ENCODE results near the gene CELSR1. TPM values are rescaled to one million over a fixed set of nuclear protein-coding genes. Genes with fewer than 3 reads are reported as not detected.

Gene CELSR1
- total RNA-seq, 2 experiments from 2014 or later: 0.04 to 0.14 TPM

DNA sequence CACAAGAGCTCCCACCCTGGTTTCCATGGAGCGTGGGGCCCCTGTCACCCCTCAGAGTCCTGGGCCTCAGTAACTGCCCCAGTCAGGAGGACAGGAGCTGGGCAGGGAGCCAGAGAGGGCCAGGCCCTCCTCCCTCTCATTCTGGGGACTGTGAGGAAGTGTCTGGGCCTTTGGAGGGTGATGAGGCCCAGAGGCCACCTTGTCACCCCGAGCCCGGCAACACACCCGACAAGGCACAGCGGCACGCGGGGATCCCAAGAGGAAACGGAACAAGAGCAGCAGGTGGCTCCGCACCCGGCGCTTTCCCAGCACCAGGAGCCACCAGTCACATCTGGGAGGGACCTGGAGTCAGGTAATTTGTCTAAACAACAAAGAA lies 72.1 kb downstream of the CELSR1 start:
- no peak for DNase-seq
- Mint-ChIP-seq H3K4me1 (peaks cover 4% of the 10 kb centered on the region), H3K4me3 (no peak overlapping the region), H3K27ac (no peak overlapping the region), H3K27me3 (peaks cover 8% of the 10 kb centered on the region), H3K9me3 (no peaks in the 10 kb centered on the region), H3K36me3 (no peaks in the 10 kb centered on the region)

- no peaks in the 10 kb centered on the region for H3K9me3 Mint-ChIP-seq
- H3K4me3 Mint-ChIP-seq: no peak overlapping the region
- peaks cover 8% of the 10 kb centered on the region for H3K27me3 Mint-ChIP-seq
- DNase-seq: no peak
- H3K4me1 Mint-ChIP-seq: peaks cover 4% of the 10 kb centered on the region
- H3K27ac Mint-ChIP-seq: no peak overlapping the region
- H3K36me3 Mint-ChIP-seq: no peaks in the 10 kb centered on the region
Observed at GRCh38 chr22:46464701-46465344, 72.6 kb downstream of the CELSR1 start.

DNA sequence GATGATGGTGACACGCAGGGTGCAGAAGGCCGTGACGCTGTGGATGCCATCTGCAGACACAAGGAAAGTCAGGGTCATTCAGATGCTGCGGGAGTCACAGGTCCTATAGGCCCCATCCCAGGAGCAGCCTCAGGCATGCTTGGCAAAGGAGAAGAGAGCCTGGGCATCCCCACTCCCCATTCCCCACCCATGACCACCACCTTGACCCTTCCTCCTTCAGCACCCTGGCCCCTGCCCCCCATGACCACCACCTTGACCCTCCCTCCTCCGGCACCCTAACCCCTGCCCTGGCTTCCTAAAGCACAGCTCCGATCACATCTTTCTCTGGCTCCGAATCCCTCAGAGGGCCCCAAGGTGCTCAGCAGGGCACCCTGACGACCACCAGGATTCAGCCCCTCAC lies 73.1 kb downstream of the CELSR1 start:
- H3K27me3 Mint-ChIP-seq: peaks cover 8% of the 10 kb centered on the region
- H3K27ac Mint-ChIP-seq: no peak overlapping the region
- no peaks in the 10 kb centered on the region for H3K9me3 Mint-ChIP-seq
- peaks cover 4% of the 10 kb centered on the region for H3K4me1 Mint-ChIP-seq
- no peaks in the 10 kb centered on the region for H3K36me3 Mint-ChIP-seq
- H3K4me3 Mint-ChIP-seq: no peak overlapping the region
- DNase-seq: no peak

DNA sequence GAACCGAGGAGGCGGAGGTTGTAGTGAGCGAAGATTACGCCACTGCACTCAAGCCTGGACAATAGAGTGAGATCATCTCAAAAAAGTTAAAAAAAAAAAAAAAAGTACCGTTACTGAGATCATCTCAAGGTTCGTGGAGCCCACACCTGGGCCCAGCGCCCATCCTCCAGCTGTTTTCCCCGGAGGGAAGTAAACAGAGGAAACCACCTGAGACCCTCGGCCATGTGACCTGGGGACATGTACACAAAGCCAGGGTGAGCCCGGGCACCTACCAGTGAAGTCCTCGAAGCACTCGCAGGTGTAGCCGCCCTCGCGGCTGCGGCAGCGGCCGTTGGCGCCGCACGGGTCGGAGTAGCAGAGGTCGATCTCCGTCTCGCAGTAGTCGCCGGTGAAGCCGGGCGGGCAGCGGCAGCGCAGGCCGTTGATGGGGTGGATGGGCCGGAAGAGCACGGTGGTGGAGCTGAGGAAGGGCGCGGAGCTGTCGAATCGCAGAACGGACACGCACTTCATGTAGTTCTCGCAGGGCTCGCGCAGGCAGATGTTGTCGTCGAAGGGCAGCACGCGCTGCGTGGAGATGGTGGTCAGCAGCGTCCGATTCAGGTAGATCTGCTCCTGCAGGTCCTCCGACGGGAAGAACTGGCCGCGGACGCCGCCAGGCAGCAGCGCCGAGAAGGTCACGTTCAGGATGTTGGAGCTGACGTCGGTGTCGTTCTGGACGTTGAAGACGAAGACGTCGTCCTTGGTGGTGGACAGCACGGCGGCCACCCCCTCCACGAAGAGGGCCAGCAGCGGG lies 73.8 kb downstream of the CELSR1 start:
- Mint-ChIP-seq H3K36me3 (no peaks in the 10 kb centered on the region), H3K9me3 (no peaks in the 10 kb centered on the region), H3K27me3 (peaks cover 8% of the 10 kb centered on the region), H3K4me1 (peaks cover 4% of the 10 kb centered on the region), H3K4me3 (no peak overlapping the region), H3K27ac (no peak overlapping the region)
- DNase-seq: no peak

DNA sequence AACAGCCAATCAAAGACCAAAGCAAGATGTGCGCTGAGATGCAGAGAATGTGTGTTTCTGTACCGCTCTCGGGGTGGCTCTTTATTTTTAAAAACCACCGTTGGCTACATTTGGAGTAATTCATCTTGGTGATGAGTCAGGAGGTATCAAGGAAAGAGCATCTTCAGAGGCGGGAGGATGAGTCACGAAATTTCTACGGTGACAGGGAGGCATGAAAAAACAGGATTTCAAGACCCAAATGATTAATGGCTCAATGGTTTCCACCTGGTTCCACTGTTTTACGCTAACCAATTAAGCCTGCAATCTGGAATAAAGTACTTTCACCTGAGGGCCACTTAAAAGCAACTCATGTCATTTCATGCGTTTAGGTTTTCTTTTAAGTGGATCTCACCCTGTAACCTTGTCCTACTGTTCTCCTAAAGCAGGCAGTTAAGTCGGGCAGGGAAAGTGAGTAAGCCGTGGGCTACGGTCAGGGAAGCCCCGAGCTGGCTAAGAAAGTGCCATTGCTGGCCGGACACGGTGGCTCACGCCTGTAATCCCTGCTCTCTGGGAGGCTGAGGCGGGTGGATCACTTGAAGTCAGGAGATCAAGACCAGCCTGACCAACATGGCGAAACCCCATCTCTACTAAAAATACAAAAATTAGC lies 74.6 kb downstream of the CELSR1 start:
- Mint-ChIP-seq H3K27ac (no peak overlapping the region), H3K4me1 (peaks cover 4% of the 10 kb centered on the region), H3K9me3 (no peaks in the 10 kb centered on the region), H3K4me3 (no peak overlapping the region), H3K36me3 (no peaks in the 10 kb centered on the region), H3K27me3 (peaks cover 8% of the 10 kb centered on the region)
- DNase-seq: no peak

DNA sequence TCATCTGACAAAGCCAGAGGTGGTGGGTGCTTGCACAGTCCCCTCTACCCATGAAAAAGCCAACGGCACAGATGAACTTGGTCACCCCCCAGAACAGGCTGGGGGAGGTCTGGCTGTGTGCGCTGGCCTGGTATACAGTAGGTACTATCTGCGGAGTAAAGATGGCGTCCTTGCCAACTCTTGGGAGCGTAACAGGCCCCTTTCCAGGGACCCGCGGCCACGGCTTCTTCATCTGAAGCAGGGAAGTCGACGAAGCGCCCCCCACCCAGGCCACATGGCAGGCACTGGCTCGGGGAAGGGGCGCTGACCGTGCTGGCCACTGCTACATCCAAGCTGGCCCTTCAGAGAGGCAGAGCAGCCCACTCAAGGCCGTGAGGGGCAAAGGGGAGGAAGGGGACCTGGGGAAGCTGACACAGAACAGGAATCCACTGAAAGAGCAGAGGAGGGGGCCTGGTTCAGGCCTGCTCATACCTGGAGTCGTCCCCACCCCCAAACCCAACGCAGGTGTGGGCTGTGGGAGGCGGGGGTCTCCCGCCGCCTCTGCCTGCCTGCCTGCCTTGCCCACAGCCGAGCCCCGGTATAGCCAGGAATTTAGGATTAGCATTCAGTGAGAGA lies 75.7 kb downstream of the CELSR1 start:
- Mint-ChIP-seq H3K27me3 (peaks cover 8% of the 10 kb centered on the region), H3K36me3 (no peaks in the 10 kb centered on the region), H3K9me3 (no peaks in the 10 kb centered on the region), H3K27ac (no peak overlapping the region), H3K4me3 (no peak overlapping the region), H3K4me1 (peaks cover 4% of the 10 kb centered on the region)
- no peak for DNase-seq

DNA sequence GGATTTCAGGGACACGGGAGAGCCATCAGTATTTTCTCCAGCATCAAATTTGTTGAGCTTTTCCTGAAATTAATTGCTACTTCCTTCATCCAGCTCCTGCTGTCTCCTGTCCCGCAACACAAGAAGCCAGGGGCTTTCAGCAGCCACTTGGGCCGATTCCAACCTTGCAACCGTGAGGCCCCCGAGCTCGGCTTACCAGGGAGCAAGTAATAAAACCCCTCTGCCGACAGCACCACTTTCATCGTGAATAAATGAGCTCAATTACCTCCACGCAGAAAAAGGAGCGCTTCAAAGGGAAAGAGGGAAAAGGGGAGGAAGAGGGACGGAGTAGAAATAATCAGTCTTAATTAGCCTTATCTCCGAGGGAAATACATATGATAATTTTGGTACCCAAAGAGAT lies 76.6 kb downstream of the CELSR1 start:
- Mint-ChIP-seq H3K4me3 (no peak overlapping the region), H3K27ac (no peak overlapping the region), H3K4me1 (peaks cover 4% of the 10 kb centered on the region), H3K27me3 (peaks cover 8% of the 10 kb centered on the region), H3K36me3 (no peaks in the 10 kb centered on the region), H3K9me3 (no peaks in the 10 kb centered on the region)
- DNase-seq: no peak

DNA sequence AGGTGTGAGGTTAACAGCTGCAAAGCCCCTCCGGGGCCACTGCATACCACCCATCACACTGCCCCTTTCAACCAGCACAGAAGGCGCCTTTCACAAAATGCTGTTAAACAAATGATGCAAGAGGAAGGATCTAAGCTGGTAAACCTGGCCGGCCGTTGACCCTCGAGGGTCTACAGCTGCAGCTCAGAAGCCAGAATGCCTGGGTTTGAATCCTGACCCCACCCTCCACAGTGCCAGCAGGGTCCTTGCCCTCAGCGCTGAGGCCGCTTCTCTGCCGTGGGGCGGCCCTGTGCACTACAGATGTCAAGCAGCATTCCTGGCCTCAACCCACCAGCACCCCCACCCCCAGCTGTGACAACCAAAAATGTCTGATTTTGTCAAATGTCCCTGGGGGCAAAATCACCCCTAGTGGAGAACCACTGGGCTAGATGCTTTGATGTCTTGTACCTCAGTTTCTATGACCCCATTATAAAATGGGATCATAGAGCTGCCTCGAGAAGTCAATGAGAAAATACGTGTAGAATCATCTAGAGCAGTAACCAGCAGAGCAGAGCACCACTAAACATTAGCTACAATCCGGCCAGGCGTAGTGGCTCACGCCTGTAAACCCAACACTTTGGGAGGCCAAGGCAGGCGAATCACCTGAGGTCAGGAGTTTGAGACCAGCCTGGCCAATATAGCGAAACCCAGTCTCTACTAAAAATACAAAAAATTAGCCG lies 77.9 kb downstream of the CELSR1 start:
- DNase-seq: no peak
- peaks cover 4% of the 10 kb centered on the region for H3K4me1 Mint-ChIP-seq
- no peaks in the 10 kb centered on the region for H3K9me3 Mint-ChIP-seq
- H3K27ac Mint-ChIP-seq: no peak overlapping the region
- H3K36me3 Mint-ChIP-seq: no peaks in the 10 kb centered on the region
- peaks cover 8% of the 10 kb centered on the region for H3K27me3 Mint-ChIP-seq
- H3K4me3 Mint-ChIP-seq: no peak overlapping the region

GRCh38 chr22:46458525-46458924 lies 78.9 kb downstream of the CELSR1 start:
- H3K4me3 Mint-ChIP-seq: no peak overlapping the region
- peaks cover 8% of the 10 kb centered on the region for H3K27me3 Mint-ChIP-seq
- peaks cover 4% of the 10 kb centered on the region for H3K4me1 Mint-ChIP-seq
- H3K9me3 Mint-ChIP-seq: no peaks in the 10 kb centered on the region
- no peak overlapping the region for H3K27ac Mint-ChIP-seq
- DNase-seq: no peak
- no peaks in the 10 kb centered on the region for H3K36me3 Mint-ChIP-seq

DNA sequence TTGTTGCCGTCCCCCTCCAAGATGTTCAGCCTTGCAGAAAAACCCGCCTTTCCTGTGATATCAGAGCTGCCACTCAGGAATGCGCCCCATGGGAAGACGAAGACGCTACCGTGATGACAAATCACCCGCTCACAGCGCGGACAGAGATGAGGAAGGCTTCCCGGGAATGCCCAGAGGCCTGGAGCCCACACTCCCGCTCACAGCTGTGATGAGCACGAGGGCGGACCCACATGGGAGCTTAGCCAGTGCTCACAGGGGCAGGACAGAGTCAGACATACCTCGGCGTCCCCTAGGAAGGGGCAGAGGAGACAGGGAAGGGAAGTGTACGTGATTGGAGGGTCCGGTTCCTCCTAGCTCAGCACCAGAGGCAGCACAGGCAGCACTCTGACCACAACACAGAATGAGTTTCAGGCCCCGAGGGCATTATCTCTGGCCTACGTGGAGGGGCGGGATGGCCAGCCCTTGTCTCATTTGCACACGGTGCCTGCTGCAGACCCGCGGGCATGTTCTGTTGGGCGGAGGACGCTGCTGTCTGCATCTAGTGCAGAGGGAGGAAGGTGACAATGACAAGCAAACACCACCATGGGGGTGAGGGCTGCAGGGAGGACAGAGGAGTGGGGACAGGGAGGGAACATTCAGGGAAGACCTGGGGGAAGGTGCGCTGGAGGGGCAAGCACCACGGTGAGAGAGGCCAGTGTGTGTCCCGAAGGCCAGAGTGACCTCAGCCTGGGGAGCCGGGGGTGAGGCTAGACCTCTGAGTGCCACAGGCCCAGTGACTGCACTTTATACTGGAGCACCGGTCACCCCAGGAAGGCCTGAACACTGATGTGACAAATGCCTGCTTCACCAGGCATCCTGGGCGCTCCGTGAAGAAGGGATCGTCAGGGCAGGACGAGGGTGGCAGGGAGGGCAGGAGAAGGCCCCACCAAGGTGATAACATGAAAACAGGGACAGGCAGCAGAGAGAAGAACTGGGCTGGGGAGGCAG lies 79.6 kb downstream of the CELSR1 start:
- DNase-seq: no peak
- Mint-ChIP-seq H3K4me1 (peaks cover 4% of the 10 kb centered on the region), H3K27me3 (peaks cover 4% of the 10 kb centered on the region), H3K9me3 (no peaks in the 10 kb centered on the region), H3K36me3 (no peaks in the 10 kb centered on the region), H3K27ac (no peak overlapping the region), H3K4me3 (no peak overlapping the region)

GRCh38 chr22:46456818-46457163 lies 80.6 kb downstream of the CELSR1 start:
- Mint-ChIP-seq H3K27me3 (peaks cover 4% of the 10 kb centered on the region), H3K4me1 (no peaks in the 10 kb centered on the region), H3K9me3 (no peaks in the 10 kb centered on the region), H3K27ac (no peak overlapping the region), H3K36me3 (no peaks in the 10 kb centered on the region), H3K4me3 (no peak overlapping the region)
- DNase-seq: no peak

DNA sequence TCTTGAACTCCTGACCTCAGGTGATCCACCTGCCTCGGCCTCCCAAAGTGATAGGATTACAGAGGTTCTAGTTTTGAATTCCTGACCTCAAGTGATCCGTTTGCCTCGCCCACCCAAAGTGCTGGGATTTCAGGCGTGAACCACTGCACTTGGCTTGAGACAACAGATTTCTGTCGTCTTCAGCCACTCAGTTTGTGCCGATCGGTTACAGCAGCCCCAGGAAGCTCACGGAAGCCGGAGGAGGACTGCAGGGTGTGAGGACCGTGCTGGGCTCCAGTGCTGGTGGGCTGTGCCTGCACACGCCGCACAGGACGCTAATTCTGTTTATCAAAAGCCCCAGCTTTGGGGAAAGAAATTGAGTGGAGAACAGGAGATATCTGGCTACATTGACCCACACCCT lies 82.0 kb downstream of the CELSR1 start:
- Mint-ChIP-seq H3K4me3 (no peak overlapping the region), H3K36me3 (no peaks in the 10 kb centered on the region), H3K27me3 (no peaks in the 10 kb centered on the region), H3K27ac (no peak overlapping the region), H3K4me1 (no peaks in the 10 kb centered on the region), H3K9me3 (no peaks in the 10 kb centered on the region)
- DNase-seq: no peak

DNA sequence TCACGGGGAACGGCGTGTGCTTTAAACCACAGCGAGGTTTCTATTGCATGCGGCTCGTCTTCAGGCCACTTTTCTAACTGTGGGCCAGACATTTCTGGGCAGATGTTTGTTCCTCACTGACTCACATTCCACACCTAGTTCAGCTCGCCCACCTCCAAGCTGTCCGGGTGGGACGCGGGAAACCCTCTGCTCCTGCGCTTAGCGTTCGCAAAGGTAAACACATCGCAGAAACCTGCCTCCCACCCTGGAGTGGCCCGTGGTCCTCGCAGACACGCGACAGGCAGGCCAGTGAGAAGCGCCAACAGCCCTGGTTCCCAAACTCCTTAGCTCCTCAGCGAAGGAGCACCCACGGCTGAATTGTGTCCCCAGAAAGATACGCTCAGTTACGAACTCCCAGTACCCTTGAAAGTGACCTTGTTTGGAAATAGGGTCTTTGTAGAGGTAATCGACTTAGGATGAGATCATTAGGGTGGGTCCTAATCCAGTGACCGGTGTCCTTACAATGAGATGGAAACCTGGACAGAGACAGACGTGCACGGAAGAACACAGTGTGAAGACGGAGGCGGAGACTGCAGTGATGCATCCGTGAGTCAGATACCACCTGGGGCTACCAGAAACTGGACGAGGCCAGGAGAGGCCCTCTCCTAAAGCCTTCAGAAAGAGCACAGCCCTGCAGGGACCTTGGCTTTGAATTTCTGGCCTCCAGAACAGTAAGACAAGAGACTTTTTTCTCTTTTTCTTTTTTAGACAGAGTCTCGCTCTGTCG lies 82.7 kb downstream of the CELSR1 start:
- H3K4me1 Mint-ChIP-seq: no peaks in the 10 kb centered on the region

More for the DNA sequence above, 82.7 kb downstream of the CELSR1 start:
- H3K9me3 Mint-ChIP-seq: no peaks in the 10 kb centered on the region
- DNase-seq: no peak
- no peak overlapping the region for H3K27ac Mint-ChIP-seq
- no peaks in the 10 kb centered on the region for H3K36me3 Mint-ChIP-seq
- no peak overlapping the region for H3K4me3 Mint-ChIP-seq
- no peaks in the 10 kb centered on the region for H3K27me3 Mint-ChIP-seq

All from activated naive CD8-positive, alpha-beta T cell treated with anti-CD3 and anti-CD28 coated beads for 36 hours (primary cell).